Liver (tissue), 9 donors: ENCODE data around the gene SLC27A4. TPM values are rescaled to one million over a fixed set of nuclear protein-coding genes. Genes with fewer than 3 reads are reported as not detected.

ENCODE experiments used
- DNase-seq: peaks from one replicate; pipeline ENCODE4 v3.0.0-alpha.2; 2017; ENCODE audit warnings: low spot score
- H3K27ac ChIP-seq, 2 donors: one replicate each; pipeline ENCODE4 v1.7.0; 2013; ENCODE audit warnings: inconsistent platforms in 2 of 2, low read length in 2 of 2, control low read depth in 1 of 2, low read depth in 1 of 2, mild to moderate bottlenecking in 1 of 2
- H3K27me3 ChIP-seq, 4 donors: one replicate each; pipeline versions ENCODE4 v1.6.1 to v1.7.0; 2013; ENCODE audit warnings: low read length in 3 of 4, inconsistent platforms in 1 of 4, mild to moderate bottlenecking in 1 of 4, moderate library complexity in 1 of 4; ENCODE audit not compliant: control insufficient read depth in 4 of 4, insufficient read depth in 4 of 4
- H3K36me3 ChIP-seq, 4 donors: one replicate each; pipeline versions ENCODE4 v1.6.1 to v1.7.0; 2013; ENCODE audit warnings: low read length in 3 of 4, mild to moderate bottlenecking in 3 of 4, low read depth in 1 of 4, moderate library complexity in 1 of 4; ENCODE audit not compliant: control insufficient read depth in 4 of 4, insufficient read depth in 3 of 4
- H3K4me1 ChIP-seq, 4 donors: one replicate each; pipeline versions ENCODE4 v1.6.1 to v1.7.0; 2013; ENCODE audit warnings: low read length in 3 of 4, mild to moderate bottlenecking in 3 of 4, moderate library complexity in 1 of 4; ENCODE audit not compliant: control insufficient read depth in 4 of 4, insufficient read depth in 4 of 4
- H3K4me3 ChIP-seq, 3 donors: one replicate each; pipeline versions ENCODE4 v1.6.1 to v1.7.0; 2013; ENCODE audit warnings: low read length in 3 of 3, control low read depth in 1 of 3, low read depth in 1 of 3, mild to moderate bottlenecking in 1 of 3
- H3K9ac ChIP-seq, 2 donors: one replicate each; pipeline ENCODE4 v1.7.0; 2013; ENCODE audit warnings: low read length in 2 of 2, mild to moderate bottlenecking in 2 of 2, moderate library complexity in 2 of 2, control low read depth in 1 of 2, low read depth in 1 of 2
- H3K9me3 ChIP-seq, 4 donors: one replicate each; pipeline versions ENCODE4 v1.6.1 to v1.7.0; 2013; ENCODE audit warnings: low read length in 3 of 4; ENCODE audit not compliant: control insufficient read depth in 4 of 4
- CTCF ChIP-seq: fragments of 150-350 bp; IDR thresholded peaks from 2 replicates; pipeline ENCODE4 v1.5.1; 2017; ENCODE audit warnings: improper control_type of control experiment, low read depth, low read length; ENCODE audit not compliant: missing input control
- FOXA1 ChIP-seq: IDR thresholded peaks from 2 replicates; pipeline ENCODE4 v1.6.1; 2016; ENCODE audit warnings: antibody characterized with exemption
- GABPA ChIP-seq, 2 donors: IDR thresholded peaks in 1 of 2; conservative IDR thresholded peaks in 1 of 2; 2 replicates each; pipeline ENCODE4 v1.6.1; 2016; ENCODE audit warnings: antibody characterized with exemption in 2 of 2, mild to moderate bottlenecking in 1 of 2, moderate library complexity in 1 of 2
- HNF4A ChIP-seq, 2 donors: conservative IDR thresholded peaks; 2 replicates each; pipeline ENCODE4 v1.6.1; 2016; ENCODE audit warnings: antibody characterized with exemption in 2 of 2, mild to moderate bottlenecking in 2 of 2
- HNF4G ChIP-seq: IDR thresholded peaks from 2 replicates; pipeline ENCODE4 v1.6.1; 2016; ENCODE audit warnings: antibody characterized with exemption
- JUND ChIP-seq, 2 donors: IDR thresholded peaks; 2 replicates each; pipeline ENCODE4 v1.6.1; 2016; ENCODE audit warnings: antibody characterized with exemption in 2 of 2
- MAX ChIP-seq: IDR thresholded peaks from 2 replicates; pipeline ENCODE4 v1.6.1; 2016; ENCODE audit warnings: antibody characterized with exemption
- RAD21 ChIP-seq, 2 donors: IDR thresholded peaks; 2 replicates each; pipeline ENCODE4 v1.6.1; 2016; ENCODE audit warnings: antibody characterized with exemption in 2 of 2, mild to moderate bottlenecking in 2 of 2
- REST ChIP-seq: IDR thresholded peaks from 2 replicates; pipeline ENCODE4 v1.6.1; 2016; ENCODE audit warnings: antibody characterized with exemption, mild to moderate bottlenecking
- RXRA ChIP-seq, 2 donors: IDR thresholded peaks; 2 replicates each; pipeline ENCODE4 v1.6.1; 2017 to 2018; ENCODE audit warnings: antibody characterized with exemption in 2 of 2, mild to moderate bottlenecking in 1 of 2
- SP1 ChIP-seq: IDR thresholded peaks from 2 replicates; pipeline ENCODE4 v1.6.1; 2018; ENCODE audit warnings: antibody characterized with exemption, mild to moderate bottlenecking
- TAF1 ChIP-seq: conservative IDR thresholded peaks from 2 replicates; pipeline ENCODE4 v1.6.1; 2016; ENCODE audit warnings: antibody characterized with exemption, mild to moderate bottlenecking
- YY1 ChIP-seq: IDR thresholded peaks from 2 replicates; pipeline ENCODE4 v1.6.1; 2016; ENCODE audit warnings: antibody characterized with exemption, mild to moderate bottlenecking
- ZBTB33 ChIP-seq: IDR thresholded peaks from 2 replicates; pipeline ENCODE4 v1.6.1; 2016; ENCODE audit warnings: antibody characterized with exemption
- WGBS: extraction: QIAGEN DNeasy Blood & Tissue Kit; methylation state at CpG from one replicate; pipeline ENCODE4 v1.1.7; 2013; 5-methylcytosine and 5-hydroxymethylcytosine counted together
- polyA plus RNA-seq, 2 donors: library from polyadenylated mRNA; stranded (reverse) in 1 of 2; unstranded in 1 of 2; fragments of 200-250 nt in 1 of 2; fragments of >200 nt in 1 of 2; fragmentation: Nextera tagmentation in 1 of 2; extraction: Ambion mirVana in 1 of 2; gene quantifications; one replicate each; pipeline versions ENCODE4 v1.2.1 to v1.2.3, GENCODE V29; 2013 to 2015
- total RNA-seq, 2 donors: library from RNA; depleted of rRNA; stranded (reverse); fragments of >200 nt; gene quantifications; one replicate each; pipeline ENCODE4 v1.2.3, GENCODE V29; 2014
- TF ChIP-seq, protein P1 (sequence below): IDR thresholded peaks from 2 replicates; pipeline ENCODE4 v1.6.1; 2016; ENCODE audit warnings: antibody characterized with exemption
- donor health status: healthy.
- donor health status: healthy.
- donor health status: healthy.
- donor health status: healthy.
- donor health status: healthy.

The SLC27A4 gene
- total and polyA plus RNA-seq, 4 donors, result 5.9 to 36.4 (median 14.7) TPM

- TF ChIP-seq YY1, result no peak
- no peak for TF ChIP-seq HNF4A (conservative IDR thresholded peaks at IDR 0.05)
- TF ChIP-seq FOXA1, result no peak
- TF ChIP-seq RAD21 (IDR thresholded peaks at IDR 0.05), result no peak
- no peak for TF ChIP-seq TAF1
- no peak for TF ChIP-seq GABPA (IDR thresholded peaks at IDR 0.05 in 1 of 2, conservative IDR thresholded peaks at IDR 0.05 in 1 of 2)
- TF ChIP-seq HNF4G, result no peak
- no peak for TF ChIP-seq REST
- TF ChIP-seq, protein P1, sequence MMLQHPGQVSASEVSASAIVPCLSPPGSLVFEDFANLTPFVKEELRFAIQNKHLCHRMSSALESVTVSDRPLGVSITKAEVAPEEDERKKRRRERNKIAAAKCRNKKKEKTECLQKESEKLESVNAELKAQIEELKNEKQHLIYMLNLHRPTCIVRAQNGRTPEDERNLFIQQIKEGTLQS, result no peak
- no peak for TF ChIP-seq RXRA (IDR thresholded peaks at IDR 0.05)
- WGBS, result 51% methylated on average over 20 of the region's 20 CpGs
- no peak overlapping the region for H3K4me3 ChIP-seq
- H3K9ac ChIP-seq, result no peak overlapping the region
- H3K4me1 ChIP-seq, result no peaks in the 10 kb centered on the region
- peaks cover 0 to 6% (median 0%) of the 10 kb centered on the region in 4 donors for H3K27me3 ChIP-seq
- no peak for DNase-seq
- H3K36me3 ChIP-seq, result no peaks in the 10 kb centered on the region
- no peak overlapping the region for H3K27ac ChIP-seq
- no peaks in the 10 kb centered on the region for H3K9me3 ChIP-seq
These were observed 64.9 kb downstream of the SLC27A4 start for GRCh38 chr9:128405077-128405779.

- H3K27me3 ChIP-seq, result peaks cover 0 to 6% (median 0%) of the 10 kb centered on the region in 4 donors
- no peak for TF ChIP-seq ZBTB33
- TF ChIP-seq HNF4A (conservative IDR thresholded peaks at IDR 0.05), result no peak
- TF ChIP-seq RXRA (IDR thresholded peaks at IDR 0.05), result no peak
- TF ChIP-seq SP1, result no peak
- TF ChIP-seq RAD21 (IDR thresholded peaks at IDR 0.05), result no peak
- no peak for TF ChIP-seq FOXA1
- no peak for TF ChIP-seq TAF1
- TF ChIP-seq MAX, result no peak
- TF ChIP-seq CTCF, result no peak
- no peak for TF ChIP-seq REST
- no peak for TF ChIP-seq JUND (IDR thresholded peaks at IDR 0.05)
- TF ChIP-seq HNF4G, result no peak
- H3K4me1 ChIP-seq, result no peaks in the 10 kb centered on the region
- WGBS, result 69% methylated on average over 7 of the region's 7 CpGs
- no peaks in the 10 kb centered on the region for H3K36me3 ChIP-seq
- DNase-seq, result no peak
- H3K4me3 ChIP-seq, result no peak overlapping the region
- no peak overlapping the region for H3K27ac ChIP-seq
- H3K9me3 ChIP-seq, result no peaks in the 10 kb centered on the region
- H3K9ac ChIP-seq, result no peak overlapping the region
These were observed 65.4 kb downstream of the SLC27A4 start for GRCh38 chr9:128405780-128406171.
